GM18526 (cell line): ENCODE measurements around the gene CDHR2.

Source experiments
- POLR2A ChIP-seq: IDR thresholded peaks from 3 replicates; pipeline ENCODE4 v1.6.1; 2011; ENCODE audit not compliant: insufficient read length; ENCODE audit errors: extremely low read depth

The CDHR2 gene

DNA sequence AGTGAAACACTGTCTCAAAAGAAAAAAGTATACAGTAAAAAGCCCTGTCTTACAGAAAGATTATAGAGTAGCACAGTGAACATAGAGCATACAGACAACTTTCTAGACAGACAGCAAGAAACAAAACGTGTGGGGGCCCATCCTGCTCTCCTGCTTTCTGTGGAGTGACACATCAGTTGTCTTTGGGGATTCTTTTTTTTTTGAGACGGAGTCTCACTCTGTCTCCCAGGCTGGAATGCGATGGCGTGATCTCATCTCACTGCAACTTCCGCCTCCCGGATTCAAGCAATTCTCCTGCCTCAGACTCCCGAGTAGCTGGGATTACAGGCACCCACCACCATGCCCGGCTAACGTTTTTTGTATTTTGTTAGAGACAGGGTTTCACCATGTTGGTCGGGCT is 14.9 kb downstream of the CDHR2 start:
- no peak for TF ChIP-seq POLR2A

DNA sequence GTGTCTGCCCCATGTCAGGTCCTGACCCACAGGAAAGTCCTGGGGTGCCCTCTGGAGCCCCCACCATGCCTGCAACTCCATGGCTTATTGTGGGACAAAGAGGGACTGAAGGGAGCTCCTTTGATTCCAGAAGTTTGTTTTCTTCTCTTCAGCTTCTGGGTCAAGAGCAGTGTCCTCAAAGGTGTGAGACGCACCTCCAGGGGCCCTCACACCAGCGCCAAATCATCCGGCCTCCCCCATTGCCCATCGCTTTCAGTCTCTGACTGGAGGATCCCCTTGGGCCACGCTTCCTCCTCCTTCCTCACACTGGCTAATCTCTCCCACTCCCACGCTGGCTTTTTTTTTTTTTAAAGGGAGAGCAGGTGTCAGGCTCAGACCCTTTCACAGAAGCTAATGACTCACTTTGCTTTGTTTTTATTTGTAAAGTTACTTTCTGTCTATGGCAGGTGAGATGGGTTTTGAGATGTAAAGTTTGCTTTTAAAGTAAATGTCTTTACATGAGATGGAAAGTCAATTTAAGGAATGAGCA is 16.7 kb downstream of the CDHR2 start:
- no peak for TF ChIP-seq POLR2A

DNA sequence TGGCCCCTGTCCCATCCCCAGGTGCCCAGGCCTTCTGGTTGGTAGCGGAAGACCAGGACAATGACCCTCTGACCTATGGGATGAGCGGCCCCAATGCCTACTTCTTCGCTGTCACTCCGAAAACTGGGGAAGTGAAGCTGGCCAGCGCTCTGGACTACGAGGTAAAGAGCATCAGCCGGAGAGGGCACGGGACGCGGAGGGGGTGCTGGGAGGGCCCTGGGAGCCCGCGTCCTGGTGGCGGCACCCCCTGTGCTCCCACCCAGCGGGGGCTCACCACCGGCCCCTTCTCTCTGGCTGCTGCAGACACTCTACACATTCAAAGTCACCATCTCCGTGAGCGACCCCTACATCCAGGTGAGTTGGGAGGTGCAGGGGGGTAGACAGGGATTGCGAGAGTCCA is 19.5 kb downstream of the CDHR2 start:
- no peak for TF ChIP-seq POLR2A

- no peak for TF ChIP-seq POLR2A
Measured at GRCh38 chr5:176570044-176570443, 20.9 kb downstream of the CDHR2 start.

- TF ChIP-seq POLR2A, result no peak
Measured at GRCh38 chr5:176573564-176574296, 24.6 kb downstream of the CDHR2 start.

- TF ChIP-seq POLR2A, result no peak
Measured at GRCh38 chr5:176574297-176574591, 25.1 kb downstream of the CDHR2 start.

- TF ChIP-seq POLR2A, result no peak
Measured at GRCh38 chr5:176575066-176575465, 25.9 kb downstream of the CDHR2 start.

DNA sequence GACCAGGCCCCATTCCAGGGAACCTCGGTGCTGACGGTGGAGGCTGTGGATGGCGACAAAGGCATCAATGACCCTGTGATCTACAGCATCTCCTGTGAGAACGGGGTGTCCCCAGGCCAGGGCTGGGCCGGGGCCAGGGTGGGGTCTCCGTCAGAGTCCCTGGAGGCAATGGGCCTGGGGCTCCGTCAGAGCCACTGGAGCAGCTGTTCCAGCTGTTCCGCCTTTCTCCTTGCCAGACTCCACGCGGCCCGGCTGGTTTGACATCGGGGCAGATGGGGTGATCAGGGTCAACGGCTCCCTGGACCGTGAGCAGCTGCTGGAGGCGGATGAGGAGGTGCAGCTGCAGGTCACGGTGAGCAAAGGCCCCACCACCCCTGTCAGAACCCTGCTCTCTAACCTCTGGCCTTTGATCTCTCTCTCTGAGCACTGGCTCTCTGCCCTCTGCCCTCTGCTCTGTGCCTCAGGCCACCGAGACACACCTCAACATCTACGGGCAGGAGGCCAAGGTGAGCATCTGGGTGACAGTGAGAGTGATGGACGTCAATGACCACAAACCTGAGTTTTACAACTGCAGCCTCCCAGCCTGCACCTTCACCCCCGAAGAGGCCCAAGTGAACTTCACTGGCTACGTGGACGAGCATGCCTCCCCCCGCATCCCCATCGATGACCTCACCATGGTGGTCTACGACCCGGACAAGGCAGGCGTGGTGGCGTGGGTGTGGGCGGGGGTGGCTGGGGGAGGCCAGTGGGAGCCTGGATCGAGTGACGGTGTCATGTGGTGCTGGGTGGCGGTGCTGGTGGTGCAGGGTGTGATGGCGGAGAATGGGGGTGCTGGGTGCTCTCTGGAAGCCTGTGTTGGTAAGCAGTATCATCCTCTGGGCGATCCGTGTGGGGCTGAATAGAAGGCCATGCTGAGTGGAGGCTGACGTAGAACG is 26.6 kb downstream of the CDHR2 start:
- no peak for TF ChIP-seq POLR2A

- TF ChIP-seq POLR2A, result no peak
Measured at GRCh38 chr5:176577312-176578176, 28.4 kb downstream of the CDHR2 start.

DNA sequence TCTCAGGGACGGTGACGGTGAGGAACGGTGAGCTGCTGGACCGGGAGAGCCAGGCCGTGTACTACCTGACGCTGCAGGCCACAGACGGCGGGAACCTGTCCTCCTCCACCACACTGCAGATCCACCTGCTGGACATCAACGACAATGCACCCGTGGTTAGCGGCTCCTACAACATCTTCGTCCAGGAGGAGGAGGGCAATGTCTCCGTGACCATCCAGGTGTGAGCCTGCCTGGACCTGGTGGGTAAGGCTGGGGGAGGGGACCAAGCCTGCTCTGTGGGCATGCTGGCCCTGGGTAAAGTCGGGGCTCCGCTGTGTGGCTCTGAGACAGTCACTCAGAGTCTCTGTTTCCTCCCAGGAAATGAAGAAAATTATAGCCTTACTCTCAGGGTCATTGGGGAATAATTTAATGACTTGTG is 29.3 kb downstream of the CDHR2 start:
- no peak for TF ChIP-seq POLR2A

DNA sequence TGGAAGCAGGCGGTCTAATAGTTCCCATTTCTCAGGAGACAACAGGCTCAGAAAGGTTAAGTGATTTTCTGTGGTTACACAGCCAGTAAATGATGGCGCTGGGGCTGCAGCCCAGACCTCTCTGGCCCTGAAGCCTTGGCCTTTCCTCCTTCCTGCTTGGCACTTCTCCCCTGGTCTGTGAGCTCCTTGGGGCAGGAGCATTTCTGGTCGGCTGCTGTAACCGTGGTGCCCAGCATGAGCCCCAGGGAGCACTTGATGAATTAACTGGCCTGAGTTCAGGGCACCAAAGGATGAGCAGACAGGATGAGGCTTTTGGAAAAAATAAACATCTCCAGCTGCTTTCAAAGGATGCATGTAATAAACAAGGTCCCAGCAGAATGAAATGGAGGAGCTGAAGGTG is 30.2 kb downstream of the CDHR2 start:
- TF ChIP-seq POLR2A, result no peak

DNA sequence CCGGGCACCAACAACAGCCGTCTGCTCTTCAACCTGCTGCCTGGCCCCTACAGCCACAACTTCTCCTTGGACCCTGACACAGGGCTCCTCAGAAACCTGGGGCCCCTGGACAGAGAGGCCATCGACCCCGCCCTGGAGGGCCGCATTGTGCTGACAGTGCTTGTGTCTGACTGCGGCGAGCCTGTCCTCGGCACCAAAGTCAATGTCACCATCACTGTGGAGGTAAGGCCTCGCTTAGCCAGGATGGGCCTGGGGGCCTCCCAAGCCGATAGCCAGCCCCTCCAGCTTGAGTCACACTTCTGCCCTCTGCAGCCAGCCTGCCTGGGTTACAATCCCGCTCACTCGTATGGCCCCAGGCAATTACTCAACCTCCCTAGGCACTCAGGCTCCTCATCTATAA is 32.2 kb downstream of the CDHR2 start:
- no peak for TF ChIP-seq POLR2A

- TF ChIP-seq POLR2A, result no peak
Measured at GRCh38 chr5:176583076-176583475, 33.9 kb downstream of the CDHR2 start.

DNA sequence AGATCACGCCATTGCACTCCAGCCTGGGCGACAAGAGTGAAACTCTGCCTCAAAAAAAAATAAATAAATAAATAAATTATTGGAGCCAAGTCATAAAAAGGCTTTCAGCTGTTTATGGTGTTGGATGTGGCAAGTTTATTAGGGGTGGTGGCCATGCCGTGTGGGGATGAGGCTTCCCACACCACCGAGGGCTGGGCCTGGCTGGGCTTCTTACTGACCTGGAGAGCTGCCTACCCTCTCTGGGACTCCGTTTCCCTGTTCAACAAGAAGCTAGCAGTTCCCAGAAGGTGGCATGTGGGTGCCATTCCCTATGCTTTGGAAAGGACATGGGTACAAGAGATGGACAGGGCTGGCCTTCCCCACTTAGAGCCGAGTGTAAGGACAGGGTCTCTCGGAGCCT is 38.3 kb downstream of the CDHR2 start:
- no peak for TF ChIP-seq POLR2A

DNA sequence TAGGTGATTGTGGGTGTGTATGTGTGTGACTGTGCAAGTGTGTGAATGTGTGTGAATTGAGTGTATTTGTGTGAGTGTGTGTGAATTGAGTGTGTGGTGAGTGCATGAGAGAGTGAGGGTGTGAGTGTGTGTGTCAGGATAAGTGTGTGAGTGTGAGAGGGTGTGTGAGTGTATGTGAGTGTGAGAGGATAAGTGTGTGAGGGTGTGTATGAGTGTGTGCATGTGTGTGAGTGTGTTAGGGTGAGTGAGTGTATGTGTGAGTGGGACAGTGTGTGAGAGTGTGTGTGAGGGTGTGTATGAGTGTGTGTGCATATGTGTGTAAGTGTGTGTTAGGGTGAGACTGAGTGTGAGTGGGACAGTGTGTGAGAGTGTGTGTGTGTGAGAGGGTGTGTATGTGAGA is 39.2 kb downstream of the CDHR2 start:
- no peak for TF ChIP-seq POLR2A
